Measurements from ENCODE around the gene FHL2. TPM values are rescaled to one million over a fixed set of nuclear protein-coding genes. Genes with fewer than 3 reads are reported as not detected.
A peak's percentile ranks its signal among the peaks of the same experiment; 100 is the strongest.

FHL2 gene
- 260 and 265 TPM in 2 replicates for total RNA-seq

- Histone ChIP-seq H3K36me3 (ENCODE audit: control insufficient read depth, insufficient read depth, low read length) (peaks cover 1% of the 10 kb centered on the region), H3K4me3 (ENCODE audit: low read depth, low read length) (peak within 1 kb of the TSS; percentile 82), H3K27me3 (ENCODE audit: control insufficient read depth, insufficient read depth, low read length) (no peaks in the 10 kb centered on the region)
- DNase-seq (ENCODE audit: low read depth) = no peak
- TF ChIP-seq CTCF (IDR thresholded peaks at IDR 0.05; ENCODE audit: insufficient read depth, low read length, poor library complexity, severe bottlenecking) = no peak
These were observed at the start of gene FHL2 for GRCh38 chr2:105398336-105399206. TSS of gene FHL2 (minus strand) at chr2:105399051. CDS start at chr2:105386516, 12,535 bp downstream.

- no peak for TF ChIP-seq CTCF (IDR thresholded peaks at IDR 0.05; ENCODE audit: insufficient read depth, low read length, poor library complexity, severe bottlenecking)
- no peak overlapping the region for H3K4me3 ChIP-seq (ENCODE audit: low read depth, low read length)
- H3K36me3 ChIP-seq (ENCODE audit: control insufficient read depth, insufficient read depth, low read length) = no peaks in the 10 kb centered on the region
- H3K27me3 ChIP-seq (ENCODE audit: control insufficient read depth, insufficient read depth, low read length) = no peaks in the 10 kb centered on the region
- peak; percentile 56 for DNase-seq (ENCODE audit: low read depth)
These were observed 48.6 kb upstream of the FHL2 start for GRCh38 chr2:105447476-105447875.

GRCh38 chr2:105446501-105446900 lies 47.6 kb upstream of the FHL2 start:
- no peak for DNase-seq (ENCODE audit: low read depth)
- Histone ChIP-seq H3K27me3 (ENCODE audit: control insufficient read depth, insufficient read depth, low read length) (no peaks in the 10 kb centered on the region), H3K36me3 (ENCODE audit: control insufficient read depth, insufficient read depth, low read length) (no peaks in the 10 kb centered on the region), H3K4me3 (ENCODE audit: low read depth, low read length) (no peak overlapping the region)
- no peak for TF ChIP-seq CTCF (IDR thresholded peaks at IDR 0.05; ENCODE audit: insufficient read depth, low read length, poor library complexity, severe bottlenecking)

- H3K36me3 ChIP-seq (ENCODE audit: control insufficient read depth, insufficient read depth, low read length) = no peaks in the 10 kb centered on the region
- no peak for TF ChIP-seq CTCF (IDR thresholded peaks at IDR 0.05; ENCODE audit: insufficient read depth, low read length, poor library complexity, severe bottlenecking)
- H3K4me3 ChIP-seq (ENCODE audit: low read depth, low read length) = no peak overlapping the region
- no peak for DNase-seq (ENCODE audit: low read depth)
- no peaks in the 10 kb centered on the region for H3K27me3 ChIP-seq (ENCODE audit: control insufficient read depth, insufficient read depth, low read length)
These were observed 47.1 kb upstream of the FHL2 start for GRCh38 chr2:105445976-105446375.

- no peak for TF ChIP-seq CTCF (IDR thresholded peaks at IDR 0.05; ENCODE audit: insufficient read depth, low read length, poor library complexity, severe bottlenecking)
- no peak for DNase-seq (ENCODE audit: low read depth)
- H3K4me3 ChIP-seq (ENCODE audit: low read depth, low read length) = no peak overlapping the region
- no peaks in the 10 kb centered on the region for H3K27me3 ChIP-seq (ENCODE audit: control insufficient read depth, insufficient read depth, low read length)
- H3K36me3 ChIP-seq (ENCODE audit: control insufficient read depth, insufficient read depth, low read length) = no peaks in the 10 kb centered on the region
These were observed 46.6 kb upstream of the FHL2 start for GRCh38 chr2:105445498-105445897.

Measured in kidney epithelial cell (primary cell).